OCI-LY3 (cell line): ENCODE measurements around the gene POLQ.

ENCODE experiments used
- H2AFZ ChIP-seq: fragments of 200-600, 300-600 bp; shearing (Covaris generic); 2 replicates; pipeline ENCODE4 v1.6.0; 2014; ENCODE audit warnings: antibody characterized with exemption, low read depth, low read length
- H3K27ac ChIP-seq: fragments of 200-600, 300-600 bp; sonication (generic); 2 replicates; pipeline ENCODE4 v1.5.1; 2014; ENCODE audit warnings: mild to moderate bottlenecking, low read length, moderate library complexity, mixed read lengths
- H3K27me3 ChIP-seq: fragments of 200-600, 300-600 bp; sonication (generic); 2 replicates; pipeline ENCODE4 v1.6.1; 2014; ENCODE audit warnings: low read depth, low read length, mixed read lengths
- H3K36me3 ChIP-seq: fragments of 200-600, 300-600 bp; sonication (generic); replicated peaks from 2 replicates; pipeline ENCODE3; 2014; ENCODE audit warnings: low read depth, low read length, mixed read lengths
- H3K4me1 ChIP-seq: fragments of 300-600, 200-600 bp; sonication (generic); 2 replicates; pipeline ENCODE4 v1.6.1; 2014; ENCODE audit warnings: low read length, mixed read lengths
- H3K4me2 ChIP-seq: fragments of 200-600, 300-600 bp; sonication (generic); 2 replicates; pipeline ENCODE4 v1.6.1; 2014; ENCODE audit warnings: low read length, mixed read lengths
- H3K4me3 ChIP-seq: fragments of 300-600, 200-600 bp; sonication (generic); 2 replicates; pipeline ENCODE4 v1.5.1; 2014; ENCODE audit warnings: antibody characterized with exemption, mild to moderate bottlenecking, low read length, moderate library complexity
- H3K79me2 ChIP-seq: fragments of 300-600, 200-600 bp; shearing (Covaris generic); 2 replicates; pipeline ENCODE4 v1.6.1; 2014; ENCODE audit warnings: mild to moderate bottlenecking, low read length, mixed read lengths
- H3K9ac ChIP-seq: fragments of 300-600, 200-600 bp; shearing (Covaris generic); 2 replicates; pipeline ENCODE4 v1.6.0; 2014; ENCODE audit warnings: mild to moderate bottlenecking, low read length, moderate library complexity
- H3K9me3 ChIP-seq: fragments of 200-600, 300-600 bp; shearing (Covaris generic); 2 replicates; pipeline ENCODE4 v1.6.1; 2014; ENCODE audit warnings: low read length, mixed read lengths; ENCODE audit not compliant: insufficient read depth
- H4K20me1 ChIP-seq: fragments of 200-600, 300-600 bp; sonication (generic); 2 replicates; pipeline ENCODE4 v1.6.1; 2016; ENCODE audit warnings: low read length, mixed read lengths; ENCODE audit not compliant: insufficient read depth
- CTCF ChIP-seq: fragments of 200-600, 300-600 bp; sonication (generic); IDR thresholded peaks from 2 replicates; pipeline ENCODE4 v1.5.1; 2014; ENCODE audit warnings: antibody characterized with exemption, low read length, low read depth
- EZH2phosphoT487 ChIP-seq: fragments of 200-600 bp; shearing (Covaris generic); IDR thresholded peaks from 2 replicates; pipeline ENCODE4 v1.6.1; 2018; ENCODE audit warnings: antibody characterized with exemption, mixed run types, low read depth

The POLQ gene

GRCh38 chr3:121566773-121567172, 21.0 kb upstream of the POLQ start:
- Histone ChIP-seq H3K4me3 (no peak overlapping the region), H3K4me1 (no peaks in the 10 kb centered on the region), H3K9ac (no peak overlapping the region), H3K27me3 (no peaks in the 10 kb centered on the region), H2AFZ (no peak overlapping the region), H3K36me3 (no peaks in the 10 kb centered on the region), H4K20me1 (no peaks in the 10 kb centered on the region), H3K27ac (no peak overlapping the region), H3K4me2 (no peak overlapping the region), H3K79me2 (no peaks in the 10 kb centered on the region), H3K9me3 (no peaks in the 10 kb centered on the region)
- TF ChIP-seq EZH2phosphoT487 (no peak), CTCF (no peak)

- H3K4me2 ChIP-seq = no peak overlapping the region
Observed at GRCh38 chr3:121562148-121562547, 16.4 kb upstream of the POLQ start.

GRCh38 chr3:121557426-121557934, 11.7 kb upstream of the POLQ start:
- no peaks in the 10 kb centered on the region for H3K9me3 ChIP-seq
- peaks cover 3% of the 10 kb centered on the region for H3K4me1 ChIP-seq
- H2AFZ ChIP-seq = no peak overlapping the region
- no peak overlapping the region for H3K4me2 ChIP-seq
- no peaks in the 10 kb centered on the region for H3K36me3 ChIP-seq
- H3K79me2 ChIP-seq = no peaks in the 10 kb centered on the region
- no peak overlapping the region for H3K9ac ChIP-seq
- no peak overlapping the region for H3K27ac ChIP-seq
- TF ChIP-seq CTCF (no peak), EZH2phosphoT487 (no peak)
- no peaks in the 10 kb centered on the region for H4K20me1 ChIP-seq
- no peak overlapping the region for H3K4me3 ChIP-seq
- no peaks in the 10 kb centered on the region for H3K27me3 ChIP-seq

More at GRCh38 chr3:121562148-121562547, 16.4 kb upstream of the POLQ start:
- no peaks in the 10 kb centered on the region for H4K20me1 ChIP-seq
- H3K27ac ChIP-seq = no peak overlapping the region
- no peak overlapping the region for H2AFZ ChIP-seq
- no peaks in the 10 kb centered on the region for H3K79me2 ChIP-seq
- H3K27me3 ChIP-seq = no peaks in the 10 kb centered on the region
- H3K9me3 ChIP-seq = no peaks in the 10 kb centered on the region
- no peaks in the 10 kb centered on the region for H3K36me3 ChIP-seq
- H3K4me1 ChIP-seq = no peaks in the 10 kb centered on the region
- H3K9ac ChIP-seq = no peak overlapping the region
- TF ChIP-seq EZH2phosphoT487 (no peak), CTCF (no peak)
- no peak overlapping the region for H3K4me3 ChIP-seq

- Histone ChIP-seq H3K27ac (peak overlapping the region; percentile 27; the same call in 1 of the 2 replicates), H3K9me3 (no peaks in the 10 kb centered on the region), H2AFZ (peak overlapping the region; percentile 91), H3K36me3 (no peaks in the 10 kb centered on the region), H4K20me1 (no peaks in the 10 kb centered on the region), H3K4me1 (peaks cover 39% of the 10 kb centered on the region), H3K4me3 (no peak overlapping the region), H3K9ac (no peak overlapping the region; the same call in 1 of the 2 replicates), H3K4me2 (peak overlapping the region; percentile 79), H3K79me2 (no peaks in the 10 kb centered on the region), H3K27me3 (no peaks in the 10 kb centered on the region)
- TF ChIP-seq EZH2phosphoT487 = no peak
- TF ChIP-seq CTCF = no peak
Observed at GRCh38 chr3:121552797-121553196, 7.0 kb upstream of the POLQ start.
